Stimulated activated CD4-positive, alpha-beta T cell treated with anti-CD3 and anti-CD28 coated beads, Interleukin-15, amount 100 ng/mL, for 24 hours (primary cell): ENCODE data around the gene RAB21.

ENCODE experiments used
- DNase-seq: peaks from one replicate; pipeline ENCODE4 v3.0.0-alpha.2; 2020

RAB21 gene

DNA sequence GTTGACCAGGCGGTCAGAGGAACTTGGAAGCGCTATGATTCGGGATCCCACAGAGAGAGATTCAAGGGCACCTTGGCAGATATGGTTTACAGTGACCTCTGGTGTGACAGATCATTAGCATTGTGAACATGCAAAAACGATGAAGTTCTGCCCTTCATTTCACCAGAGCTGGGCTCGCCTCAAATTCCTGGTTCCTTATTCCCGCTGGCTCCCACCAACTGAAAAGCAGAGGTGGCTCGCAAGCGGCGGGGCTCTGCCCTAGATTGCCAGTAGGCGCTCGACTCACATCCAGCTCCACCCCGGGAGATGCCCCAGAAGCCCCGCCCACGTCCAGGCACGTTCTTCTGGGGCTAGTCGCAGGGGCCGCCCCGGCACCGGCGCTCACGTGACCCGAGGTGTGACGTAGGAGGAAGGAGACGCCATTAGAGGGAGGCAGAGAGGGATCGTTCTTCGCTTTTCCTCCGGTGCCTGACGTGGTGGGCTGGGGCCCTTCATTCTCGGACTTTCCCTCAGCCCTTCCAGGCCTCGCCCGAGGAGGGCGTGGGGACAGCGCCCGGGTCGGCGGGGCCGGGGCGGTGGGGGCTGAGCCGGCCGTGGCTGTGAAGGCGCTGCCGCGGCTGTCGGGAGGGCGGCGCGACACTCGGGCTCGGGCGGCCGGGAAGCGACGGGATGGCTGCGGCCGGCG, at the start of gene RAB21:
Gene RAB21, plus strand, starts transcription at position 403 of the 685 bp plus-strand sequence. Its CDS starts 267 bp downstream, at position 670.
- DNase-seq: peak; percentile 100

GRCh38 chr12:71704920-71705319, 49.7 kb upstream of the RAB21 start:
- DNase-seq: no peak

DNA sequence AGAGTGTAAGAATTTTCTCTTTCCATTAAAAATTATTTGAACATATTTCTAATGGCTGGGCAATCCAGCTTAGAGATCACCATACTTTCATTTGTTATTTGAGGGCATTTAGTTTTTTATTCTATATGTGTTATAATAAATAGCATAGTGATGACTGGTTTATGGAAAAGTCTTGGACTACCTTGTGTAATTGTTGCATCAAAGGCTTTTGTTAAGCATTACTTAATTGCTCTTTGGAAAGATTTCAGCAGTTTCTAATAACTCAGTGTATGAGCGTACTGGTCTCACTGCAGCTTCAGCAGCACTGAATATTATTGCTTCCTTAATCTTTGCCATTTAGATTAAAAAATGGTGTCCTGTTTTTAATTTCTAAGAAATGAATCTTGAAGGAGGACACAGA, 46.0 kb upstream of the RAB21 start:
- no peak for DNase-seq

- DNase-seq: peak; percentile 13
These were observed 44.2 kb upstream of the RAB21 start for GRCh38 chr12:71710276-71711125.

DNA sequence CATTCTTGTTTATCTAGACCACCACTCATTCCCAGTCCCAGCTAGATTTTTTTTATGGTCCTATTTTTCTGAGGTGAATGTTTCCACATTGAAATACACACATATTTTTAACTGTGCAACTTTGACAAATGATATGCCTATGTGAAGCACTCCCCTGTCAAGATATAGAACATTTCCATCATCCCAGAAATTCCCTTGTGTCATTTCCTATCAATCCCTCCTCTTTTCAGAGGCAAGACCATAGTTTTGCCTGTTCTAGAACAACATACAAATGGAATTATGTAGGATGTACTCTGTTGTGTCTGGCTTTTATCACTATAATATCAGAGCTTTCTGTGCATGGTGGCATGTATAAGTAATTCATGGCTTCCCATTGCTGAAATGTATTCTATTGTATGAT, 36.1 kb upstream of the RAB21 start:
- DNase-seq: no peak

GRCh38 chr12:71719647-71720370, 34.9 kb upstream of the RAB21 start:
- DNase-seq: no peak

- no peak for DNase-seq
These were observed 32.7 kb upstream of the RAB21 start for GRCh38 chr12:71721783-71722505.

GRCh38 chr12:71725011-71725410, 29.7 kb upstream of the RAB21 start:
- no peak for DNase-seq

GRCh38 chr12:71726548-71726947, 28.1 kb upstream of the RAB21 start:
- no peak for DNase-seq

DNA sequence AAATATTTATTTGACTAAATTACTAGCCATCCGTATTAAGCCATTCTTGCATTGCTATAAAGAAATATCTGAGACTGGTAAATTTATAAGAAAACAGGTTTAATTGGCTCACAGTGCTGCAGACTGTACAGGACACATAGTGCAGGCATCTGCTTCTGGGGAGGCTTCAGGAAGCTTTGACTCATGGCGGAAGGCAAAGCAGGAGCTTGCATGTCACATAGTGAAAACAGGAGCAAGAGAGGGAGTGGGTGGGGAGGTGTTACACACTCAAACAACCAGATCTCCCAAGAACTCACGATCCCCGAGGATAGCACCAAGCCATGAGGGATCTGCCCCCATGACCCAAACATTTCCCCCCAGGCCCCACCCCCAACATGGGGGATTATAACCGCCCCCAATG, 26.7 kb upstream of the RAB21 start:
- DNase-seq: no peak

DNA sequence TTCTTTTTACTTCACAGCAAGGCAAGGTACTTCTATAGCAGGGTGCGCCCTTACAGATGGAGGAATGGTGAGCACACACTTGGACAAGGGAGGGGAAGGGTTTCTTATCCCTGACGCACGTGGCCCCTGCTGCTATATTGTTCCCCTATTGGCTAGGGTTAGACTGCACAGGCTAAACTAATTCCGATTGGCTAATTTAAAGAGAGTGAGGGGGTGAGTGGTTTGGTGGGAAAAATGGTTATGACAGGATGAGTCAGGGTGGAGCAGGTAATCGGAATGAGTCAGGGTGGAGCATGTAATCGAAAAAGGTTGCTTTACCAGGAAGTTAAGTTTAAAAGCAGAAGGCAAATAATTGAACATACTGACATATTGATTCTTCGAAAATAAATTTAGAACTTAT, 23.7 kb upstream of the RAB21 start:
- DNase-seq: no peak

DNA sequence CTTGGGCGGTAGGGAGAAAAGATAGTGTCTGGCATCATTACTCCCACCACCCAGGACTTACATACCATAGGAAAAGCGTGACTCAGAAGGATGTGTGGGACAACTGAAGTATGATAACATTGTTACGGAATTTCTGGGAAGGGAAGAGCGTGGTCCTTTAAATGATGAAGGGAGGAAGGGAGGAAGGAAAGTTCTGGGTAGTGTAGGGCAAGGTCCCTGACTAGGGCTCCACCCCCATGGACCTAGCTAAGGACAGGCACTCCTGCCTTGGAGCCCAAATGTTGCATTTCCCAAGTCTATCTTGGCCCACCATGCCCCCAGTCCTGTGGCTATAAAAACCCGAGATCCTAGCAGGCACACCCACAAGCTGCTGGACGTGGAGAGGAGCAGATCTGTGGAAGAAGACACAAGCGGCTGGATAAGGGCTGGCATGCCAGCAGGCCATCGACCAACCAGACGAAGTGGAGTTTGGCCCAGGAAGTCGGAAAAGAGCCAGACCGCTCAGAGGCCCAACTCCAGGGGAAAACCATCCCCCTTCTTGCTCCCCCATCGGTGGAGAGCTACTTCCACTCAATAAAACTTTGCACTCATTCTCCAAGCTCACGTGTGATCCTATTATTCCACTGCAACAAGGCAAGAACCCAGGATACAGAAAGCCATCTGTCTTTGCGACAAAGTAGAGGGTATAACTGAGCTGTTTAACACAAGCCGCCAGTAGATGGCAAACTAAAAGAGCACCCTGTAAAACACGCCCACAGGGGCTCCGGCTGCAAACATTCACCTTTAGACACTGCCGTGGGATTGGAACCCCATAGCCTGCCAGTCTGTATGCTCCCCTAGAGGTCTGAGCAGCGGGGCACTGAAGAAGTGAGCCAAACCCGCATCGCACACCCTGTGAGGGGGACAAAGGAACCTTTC, 23.0 kb upstream of the RAB21 start:
- no peak for DNase-seq

DNA sequence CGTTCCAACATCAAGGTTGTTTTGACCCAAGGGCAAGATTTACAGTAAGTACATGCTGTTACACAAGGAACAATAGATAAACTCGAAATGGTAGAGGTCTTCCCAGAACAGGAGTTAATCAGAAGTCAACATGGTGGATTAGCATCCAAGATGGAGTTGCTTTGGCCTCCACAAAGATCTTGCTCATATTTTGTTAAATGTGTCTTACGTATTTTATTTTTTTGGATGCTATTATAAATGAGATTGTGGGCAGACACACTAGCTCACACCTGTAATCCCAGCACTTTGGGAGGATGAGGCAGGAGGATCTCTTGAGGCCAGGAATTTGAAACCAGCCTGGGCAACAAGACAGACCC, 22.3 kb upstream of the RAB21 start:
- DNase-seq: no peak

- no peak for DNase-seq
These were observed 17.5 kb upstream of the RAB21 start for GRCh38 chr12:71737197-71737596.

GRCh38 chr12:71742998-71743397, 11.7 kb upstream of the RAB21 start:
- no peak for DNase-seq

DNA sequence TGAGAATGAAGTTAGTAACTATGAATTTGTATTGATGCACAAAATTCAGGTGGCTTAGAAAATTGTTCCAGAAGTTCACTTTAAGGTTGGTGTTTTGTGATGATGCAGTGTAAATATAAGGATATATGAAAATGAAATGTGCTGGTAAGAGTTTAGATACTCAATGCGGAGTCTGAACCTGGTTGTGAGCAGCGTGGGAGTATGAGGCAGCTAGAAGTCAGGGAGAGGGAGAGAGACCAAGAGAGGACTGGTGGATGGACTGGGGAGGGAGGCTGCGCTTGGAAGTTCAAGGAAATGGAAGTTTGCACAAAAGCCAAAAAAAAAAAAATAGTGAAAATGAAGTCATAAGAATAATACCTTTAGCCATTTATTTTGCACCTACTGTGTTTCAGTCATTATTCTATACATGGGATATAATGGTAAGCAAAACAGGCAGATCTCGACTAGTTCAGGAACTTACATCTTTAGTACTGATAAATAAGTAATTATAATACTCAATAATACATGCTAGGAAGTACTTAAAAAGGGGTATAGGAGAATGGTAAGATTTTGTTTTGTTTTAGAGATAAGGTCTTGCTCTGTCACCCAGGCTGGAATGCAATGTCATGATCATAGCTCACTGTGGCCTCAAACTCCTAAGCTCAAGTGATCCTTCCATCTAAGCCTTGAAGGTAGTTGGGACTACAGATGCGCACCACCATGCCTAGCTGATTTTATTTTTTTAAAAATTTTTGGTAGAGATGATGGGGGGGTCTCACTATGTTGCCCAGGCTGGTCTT, 10.0 kb upstream of the RAB21 start:
- no peak for DNase-seq

GRCh38 chr12:71746974-71747611, 7.6 kb upstream of the RAB21 start:
- peak; percentile 40 for DNase-seq

GRCh38 chr12:71748081-71748850, 6.4 kb upstream of the RAB21 start:
- DNase-seq: no peak

DNA sequence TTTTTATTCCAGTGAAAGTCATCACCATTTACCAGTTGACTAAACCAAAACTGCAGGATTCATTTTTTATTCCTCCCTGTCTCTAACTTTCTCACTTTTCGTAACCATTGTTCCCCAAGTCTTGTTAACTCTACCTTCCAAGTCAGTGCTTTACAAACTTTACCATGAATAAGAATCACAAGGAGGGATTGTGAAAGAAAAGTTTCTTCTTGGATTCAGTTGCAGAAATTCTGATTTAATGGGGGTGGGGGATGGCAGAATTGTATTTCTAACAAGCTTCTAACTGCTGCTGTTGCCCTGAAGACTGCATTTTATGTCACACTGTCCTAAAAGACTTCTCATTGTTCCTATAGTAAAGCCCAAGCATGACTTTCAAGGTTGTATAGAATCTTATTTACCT, 5.0 kb upstream of the RAB21 start:
- DNase-seq: no peak

- no peak for DNase-seq
These were observed 1.8 kb upstream of the RAB21 start for GRCh38 chr12:71752891-71753290.
